Activated CD8-positive, alpha-beta memory T cell treated with anti-CD3 and anti-CD28 coated beads for 24 hours (primary cell): ENCODE data around the gene NOMO2.
"Not testable (repeated sequence)": the region's sequence is repeated elsewhere in the genome, so short reads cannot be mapped to it uniquely, and the experiment has no call there.

Experiments
- DNase-seq: peaks from one replicate; pipeline ENCODE4 v3.0.0-alpha.2; 2020

NOMO2 gene

DNA sequence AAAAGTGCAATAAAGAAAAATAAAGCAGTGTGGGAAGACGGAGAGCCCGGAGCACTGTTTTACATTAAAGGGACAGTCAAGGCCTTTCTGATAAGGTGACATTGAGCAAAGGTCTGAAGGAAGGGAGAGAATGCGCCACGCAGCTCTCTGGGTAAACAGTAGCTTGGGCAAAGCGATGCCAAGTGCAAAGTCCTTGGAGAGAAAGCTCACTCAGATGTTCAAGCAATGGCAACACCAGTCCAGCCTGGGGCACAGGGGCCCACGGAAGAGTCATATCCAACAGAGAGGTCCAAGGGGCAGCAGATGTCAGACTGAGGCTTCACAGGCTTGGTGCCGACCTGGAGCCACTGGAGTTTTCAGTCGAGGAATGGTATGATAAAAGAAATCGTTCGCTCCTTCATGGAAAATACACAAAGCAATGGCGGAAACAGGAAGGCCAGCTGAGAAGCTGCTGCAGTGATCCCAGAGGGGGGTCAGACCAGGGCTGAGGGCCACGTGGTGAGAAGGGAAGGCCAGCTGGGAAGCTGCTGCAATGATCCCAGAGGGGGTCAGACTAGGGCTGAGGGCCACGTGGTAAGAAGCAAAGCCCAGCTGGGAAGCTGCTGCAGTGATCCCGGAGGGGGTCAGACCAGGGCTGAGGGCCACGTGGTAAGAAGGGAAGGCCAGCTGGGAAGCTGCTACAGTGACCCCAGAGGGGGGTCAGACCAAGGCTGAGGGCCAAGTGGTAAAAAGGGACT is 40.3 kb downstream of the NOMO2 start:
- not testable (repeated sequence) for DNase-seq

DNA sequence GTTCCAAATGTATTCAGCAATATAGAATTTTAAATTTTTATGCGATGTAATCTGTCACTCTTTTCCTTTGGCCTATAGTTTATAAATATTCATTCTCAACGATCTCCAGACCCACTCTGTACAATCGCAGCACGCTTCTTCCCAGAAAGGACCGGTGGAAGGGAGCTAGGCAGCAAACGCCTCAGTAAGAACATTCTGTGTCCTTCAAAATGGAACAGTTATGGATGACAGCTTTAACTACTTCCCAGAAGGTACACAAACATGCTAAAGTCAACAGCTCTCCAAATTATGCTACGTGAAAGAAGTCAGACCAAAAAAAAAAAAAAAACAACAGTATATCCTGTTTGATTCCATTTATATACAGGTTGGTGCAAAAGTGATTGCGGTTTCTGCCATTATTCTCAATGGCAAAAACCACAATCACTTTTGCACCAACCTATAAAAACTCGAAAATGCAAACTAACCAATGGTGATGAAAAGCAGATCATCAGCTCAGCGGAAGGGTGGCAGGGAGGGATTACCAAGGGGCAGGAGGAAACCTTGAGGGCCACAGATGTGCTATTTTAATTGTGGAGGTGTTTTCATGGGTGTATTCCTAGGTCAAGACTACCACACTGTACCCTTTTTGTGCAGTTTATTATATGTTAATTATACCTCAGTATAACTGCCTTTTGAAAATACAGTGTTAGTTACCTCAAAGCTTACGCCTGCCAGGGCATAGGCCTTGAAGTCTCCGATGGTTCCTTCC is 43.2 kb downstream of the NOMO2 start:
- not testable (repeated sequence) for DNase-seq

DNA sequence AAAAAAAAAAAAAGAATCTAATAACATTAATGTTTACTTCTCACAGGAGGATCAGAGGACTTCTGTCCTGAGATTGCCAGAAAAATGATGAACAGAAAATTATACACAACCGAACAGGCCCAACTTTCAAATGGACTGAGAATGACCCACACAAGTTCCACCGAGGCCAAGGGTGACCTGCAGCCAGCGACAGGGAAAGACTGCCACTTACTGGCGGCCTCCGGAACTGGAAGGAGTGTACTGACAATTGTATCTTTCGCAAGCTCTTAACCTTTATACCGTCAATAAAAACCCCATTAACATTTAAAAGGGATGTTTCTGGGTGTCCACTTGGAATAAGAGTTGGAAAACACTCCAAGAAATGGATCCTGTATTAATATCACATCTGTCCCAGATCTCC is 63.5 kb downstream of the NOMO2 start:
- DNase-seq = not testable (repeated sequence)

DNA sequence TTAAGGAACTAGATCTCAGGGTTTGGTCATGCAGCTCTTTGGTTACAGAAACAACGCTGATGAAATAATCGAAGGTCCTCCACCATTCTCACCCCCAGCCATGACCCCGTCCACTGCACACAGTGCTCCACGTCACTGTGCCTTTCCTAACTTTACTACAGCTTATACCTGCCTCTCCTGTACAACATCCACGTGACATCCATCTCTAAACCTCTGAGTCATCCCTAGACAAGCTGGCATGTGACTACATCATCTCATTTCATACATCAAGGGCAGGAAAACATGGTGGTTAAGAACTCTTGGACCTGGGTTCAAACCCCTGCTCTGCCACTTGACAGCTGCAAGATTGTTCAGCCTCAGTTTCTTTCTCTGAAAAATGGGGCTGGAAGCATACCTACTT is 64.9 kb downstream of the NOMO2 start:
- not testable (repeated sequence) for DNase-seq

DNA sequence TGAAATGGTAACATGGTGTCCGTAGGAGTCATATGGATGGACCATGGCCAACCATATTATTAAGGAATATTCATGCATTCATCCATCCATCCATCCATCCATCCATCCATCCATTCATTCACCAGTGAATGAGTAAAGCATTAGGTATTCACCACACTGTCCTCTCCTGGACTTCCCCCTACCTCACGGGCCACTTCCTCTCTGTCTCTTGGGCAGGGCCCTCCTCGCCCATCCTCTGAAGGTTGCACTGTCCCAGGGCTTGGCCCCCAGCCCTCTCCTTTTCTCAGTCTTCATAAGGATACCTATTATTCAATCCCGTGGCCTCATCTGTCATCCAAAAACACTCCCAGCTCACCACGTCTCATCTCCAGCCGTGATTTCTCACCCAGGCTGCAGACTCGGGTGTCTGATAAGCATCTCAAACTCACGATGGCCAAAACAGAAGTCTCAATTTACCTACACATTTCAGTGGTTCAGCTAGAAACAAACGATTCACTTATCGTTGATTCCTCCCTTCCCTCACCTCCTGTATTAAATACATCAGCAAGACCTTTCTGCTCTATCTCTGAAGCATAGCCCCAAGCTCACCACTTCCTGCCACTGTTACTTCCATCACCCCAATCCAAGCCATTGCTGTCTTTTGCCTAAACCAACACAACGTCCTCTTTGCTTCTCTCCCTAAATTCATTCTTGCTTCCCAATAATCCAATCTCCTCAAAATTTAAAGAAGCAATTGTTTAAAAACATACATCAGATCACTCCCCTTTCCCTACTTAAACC is 69.6 kb downstream of the NOMO2 start:
- not testable (repeated sequence) for DNase-seq

DNA sequence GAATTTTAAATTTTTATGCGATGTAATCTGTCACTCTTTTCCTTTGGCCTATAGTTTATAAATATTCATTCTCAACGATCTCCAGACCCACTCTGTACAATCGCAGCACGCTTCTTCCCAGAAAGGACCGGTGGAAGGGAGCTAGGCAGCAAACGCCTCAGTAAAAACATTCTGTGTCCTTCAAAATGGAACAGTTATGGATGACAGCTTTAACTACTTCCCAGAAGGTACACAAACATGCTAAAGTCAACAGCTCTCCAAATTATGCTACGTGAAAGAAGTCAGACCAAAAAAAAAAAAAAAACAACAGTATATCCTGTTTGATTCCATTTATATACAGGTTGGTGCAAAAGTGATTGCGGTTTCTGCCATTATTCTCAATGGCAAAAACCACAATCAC is 125.9 kb downstream of the NOMO2 start:
- not testable (repeated sequence) for DNase-seq

DNA sequence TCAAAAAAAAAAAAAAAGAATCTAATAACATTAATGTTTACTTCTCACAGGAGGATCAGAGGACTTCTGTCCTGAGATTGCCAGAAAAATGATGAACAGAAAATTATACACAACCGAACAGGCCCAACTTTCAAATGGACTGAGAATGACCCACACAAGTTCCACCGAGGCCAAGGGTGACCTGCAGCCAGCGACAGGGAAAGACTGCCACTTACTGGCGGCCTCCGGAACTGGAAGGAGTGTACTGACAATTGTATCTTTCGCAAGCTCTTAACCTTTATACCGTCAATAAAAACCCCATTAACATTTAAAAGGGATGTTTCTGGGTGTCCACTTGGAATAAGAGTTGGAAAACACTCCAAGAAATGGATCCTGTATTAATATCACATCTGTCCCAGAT is 146.1 kb downstream of the NOMO2 start:
- not testable (repeated sequence) for DNase-seq

DNA sequence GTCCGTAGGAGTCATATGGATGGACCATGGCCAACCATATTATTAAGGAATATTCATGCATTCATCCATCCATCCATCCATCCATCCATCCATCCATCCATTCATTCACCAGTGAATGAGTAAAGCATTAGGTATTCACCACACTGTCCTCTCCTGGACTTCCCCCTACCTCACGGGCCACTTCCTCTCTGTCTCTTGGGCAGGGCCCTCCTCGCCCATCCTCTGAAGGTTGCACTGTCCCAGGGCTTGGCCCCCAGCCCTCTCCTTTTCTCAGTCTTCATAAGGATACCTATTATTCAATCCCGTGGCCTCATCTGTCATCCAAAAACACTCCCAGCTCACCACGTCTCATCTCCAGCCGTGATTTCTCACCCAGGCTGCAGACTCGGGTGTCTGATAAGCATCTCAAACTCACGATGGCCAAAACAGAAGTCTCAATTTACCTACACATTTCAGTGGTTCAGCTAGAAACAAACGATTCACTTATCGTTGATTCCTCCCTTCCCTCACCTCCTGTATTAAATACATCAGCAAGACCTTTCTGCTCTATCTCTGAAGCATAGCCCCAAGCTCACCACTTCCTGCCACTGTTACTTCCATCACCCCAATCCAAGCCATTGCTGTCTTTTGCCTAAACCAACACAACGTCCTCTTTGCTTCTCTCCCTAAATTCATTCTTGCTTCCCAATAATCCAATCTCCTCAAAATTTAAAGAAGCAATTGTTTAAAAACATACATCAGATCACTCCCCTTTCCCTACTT is 152.2 kb downstream of the NOMO2 start:
- DNase-seq = not testable (repeated sequence)

DNA sequence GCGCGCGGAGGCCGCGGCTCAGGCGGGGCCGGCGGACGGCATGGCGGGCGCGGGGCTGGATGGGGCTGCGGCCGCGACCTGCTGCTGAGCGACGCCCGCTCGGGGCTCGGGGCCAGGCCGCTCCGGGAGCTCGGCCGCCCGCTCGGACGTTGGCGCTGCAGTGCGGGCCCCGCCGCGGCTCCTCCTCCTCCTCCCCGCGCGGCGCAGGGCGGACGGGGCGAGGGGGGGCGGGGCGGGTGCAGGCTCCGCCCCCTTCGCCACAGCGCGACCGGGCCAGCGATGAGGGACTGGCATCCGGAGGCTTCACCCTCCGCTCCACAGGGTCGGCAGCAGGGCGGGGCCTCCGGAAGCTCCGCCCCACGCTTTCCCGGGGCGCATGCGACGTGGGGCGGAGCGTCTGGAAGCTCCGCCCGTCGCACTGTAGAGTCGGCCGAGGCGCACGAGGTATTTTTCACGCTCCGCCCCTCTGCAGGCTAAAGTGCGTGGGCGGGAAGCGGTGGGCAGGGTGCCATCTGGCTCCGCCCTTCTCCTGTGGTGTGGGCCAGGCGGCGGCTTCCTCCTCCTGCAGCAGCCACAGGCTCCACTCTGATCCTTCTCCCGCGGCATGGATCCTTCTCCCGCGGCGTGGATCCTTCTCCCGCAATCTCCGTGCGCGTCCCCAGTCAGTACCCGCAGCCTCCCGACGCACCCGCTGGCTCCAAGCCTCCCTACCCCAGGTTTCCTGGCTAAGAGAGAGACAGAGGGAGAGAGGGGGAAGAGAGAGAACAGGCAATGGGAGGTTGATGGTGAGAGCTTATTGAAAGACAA is 159.8 kb downstream of the NOMO2 start:
- not testable (repeated sequence) for DNase-seq

DNA sequence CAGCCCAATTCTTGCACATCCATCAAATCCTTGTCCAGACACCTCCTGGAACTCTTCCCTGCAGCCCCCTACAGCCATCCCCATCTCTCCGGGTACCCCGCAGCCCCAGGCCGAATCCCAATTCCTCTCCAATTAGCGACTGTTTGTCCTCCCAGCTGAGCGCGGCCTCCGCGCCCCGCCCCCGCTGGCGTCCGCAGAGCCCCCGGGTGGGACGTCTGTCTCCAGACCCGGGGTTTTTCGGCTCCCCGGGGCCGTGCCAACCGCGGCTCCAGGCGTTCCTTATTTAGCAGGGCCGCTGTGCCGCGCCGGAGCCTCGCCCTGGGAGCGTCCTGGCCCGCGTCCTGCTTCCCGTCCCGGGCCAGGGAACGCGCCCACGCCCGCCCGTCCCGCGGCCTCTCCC is 160.7 kb downstream of the NOMO2 start:
- DNase-seq = peak; percentile 64

DNA sequence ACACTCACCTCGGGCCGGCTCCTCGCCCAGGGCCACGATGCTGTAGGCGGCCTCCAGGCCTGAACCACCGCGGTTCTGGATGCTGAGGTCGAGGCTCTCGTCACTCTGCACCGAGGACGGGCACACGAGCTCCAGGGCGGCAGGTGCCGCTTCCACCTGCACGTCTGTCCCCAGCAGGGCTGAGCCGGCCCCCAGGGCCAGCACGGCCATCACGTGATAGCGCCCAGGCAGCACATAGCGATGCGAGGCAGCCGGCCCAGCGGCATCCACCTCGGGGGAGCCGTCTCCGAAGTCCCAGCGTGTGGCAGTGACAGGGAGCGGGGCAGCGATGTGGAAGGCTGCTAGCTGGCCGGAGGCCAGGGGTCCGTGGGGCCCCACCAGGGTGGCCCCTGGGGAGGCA is 167.5 kb downstream of the NOMO2 start:
- DNase-seq = not testable (repeated sequence)

DNA sequence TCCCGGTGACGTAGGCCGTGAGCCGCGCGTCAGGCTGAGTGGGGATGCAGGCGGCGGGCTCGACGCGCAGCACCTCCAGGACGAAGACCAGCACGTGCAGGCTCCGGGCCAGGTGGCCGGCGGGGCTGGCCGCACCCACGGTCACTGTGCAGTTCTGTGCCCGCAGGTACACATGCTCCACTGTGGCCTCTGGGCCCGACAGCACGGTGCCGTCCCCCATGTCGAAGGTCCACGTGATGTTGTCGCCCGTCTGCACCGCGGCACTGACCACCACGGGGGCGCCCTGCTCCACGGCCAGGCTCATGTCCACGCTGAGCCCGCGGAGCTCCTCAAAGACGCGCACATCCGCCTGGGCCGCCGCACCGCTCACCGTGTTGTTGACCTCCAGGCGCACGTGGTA is 174.1 kb downstream of the NOMO2 start:
- not testable (repeated sequence) for DNase-seq

DNA sequence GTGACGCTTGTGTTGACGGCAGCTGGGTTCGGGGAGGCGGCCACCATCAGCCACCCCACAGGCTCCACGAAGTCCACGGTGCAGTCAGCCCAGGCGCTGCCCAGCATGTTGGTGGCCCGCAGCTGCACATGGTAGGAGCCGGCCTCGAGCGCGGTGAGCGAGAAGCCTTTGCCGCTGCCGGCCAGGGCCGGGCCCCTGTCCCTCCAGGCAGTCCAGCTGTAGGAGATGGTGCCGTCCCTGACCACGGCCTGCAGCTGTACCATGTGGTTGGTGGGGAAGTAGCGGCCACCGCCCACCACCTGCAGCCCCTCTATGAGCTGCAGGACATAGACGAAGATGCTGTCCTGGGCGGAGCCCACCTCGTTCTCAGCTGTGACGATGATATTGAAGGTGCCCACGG is 175.4 kb downstream of the NOMO2 start:
- not testable (repeated sequence) for DNase-seq

DNA sequence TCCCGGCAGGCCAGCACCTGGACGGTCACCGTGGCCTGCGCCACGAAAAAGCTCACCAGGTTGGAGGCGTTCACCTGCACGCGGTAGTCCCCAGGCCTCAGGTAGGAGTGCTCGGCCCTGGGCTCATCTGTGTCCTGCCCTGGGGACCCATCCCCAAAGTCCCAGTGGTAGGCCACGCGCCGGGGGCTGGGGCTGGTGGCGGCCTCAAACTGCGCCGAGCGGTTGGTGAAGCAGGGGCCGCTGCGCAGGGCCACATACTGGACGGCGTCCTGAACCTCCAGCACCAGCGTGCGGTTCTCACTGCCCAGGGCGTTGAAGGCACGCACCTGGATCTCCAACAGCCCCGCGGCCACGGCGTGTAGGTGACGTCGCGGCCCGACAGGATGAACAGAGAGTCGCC is 176.6 kb downstream of the NOMO2 start:
- not testable (repeated sequence) for DNase-seq

DNA sequence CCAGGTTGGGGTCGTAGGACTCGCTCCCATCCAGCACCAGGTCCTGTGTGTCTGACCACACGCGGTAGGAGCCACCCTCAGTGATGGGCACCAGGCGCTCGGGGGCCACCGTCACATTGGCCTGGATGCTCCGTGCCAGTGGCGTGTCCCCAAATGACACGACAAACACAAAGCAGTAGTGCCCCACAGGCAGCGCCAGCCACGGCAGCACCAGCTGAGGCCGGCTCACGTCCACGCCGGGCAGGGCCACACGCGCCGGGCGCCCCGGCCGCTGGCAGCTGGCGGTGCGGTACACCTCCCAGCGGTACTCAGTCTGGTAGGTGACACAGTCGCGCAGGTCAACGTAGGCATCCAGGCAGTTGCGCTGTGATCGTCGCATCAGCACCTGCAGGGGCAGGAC is 177.0 kb downstream of the NOMO2 start:
- DNase-seq = not testable (repeated sequence)

DNA sequence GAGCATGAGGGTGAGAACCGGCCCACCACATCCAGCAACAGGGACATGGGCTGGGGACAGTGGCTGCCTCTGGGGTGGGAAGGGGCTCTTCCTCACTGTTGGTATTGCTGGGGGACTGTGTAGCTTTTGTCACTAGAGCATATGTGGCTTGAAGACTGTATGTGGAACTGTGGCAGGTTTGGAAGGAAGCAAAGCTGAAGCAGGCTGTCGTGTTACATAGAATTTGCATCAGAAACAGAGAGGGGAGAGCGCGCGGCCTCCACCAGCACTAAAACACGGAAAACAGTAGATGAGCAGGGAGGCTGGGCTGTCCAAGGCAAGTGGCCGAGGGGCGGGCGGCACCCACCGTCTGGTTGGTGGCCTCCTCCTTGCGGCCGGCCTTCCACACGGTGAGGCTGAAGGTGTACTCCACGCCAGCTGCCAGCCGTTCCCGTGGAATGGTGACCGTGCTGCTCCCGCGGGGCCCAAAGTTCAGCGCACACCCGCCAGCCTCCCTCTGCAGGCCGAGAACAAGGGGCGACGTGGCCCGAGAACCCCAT is 177.7 kb downstream of the NOMO2 start:
- not testable (repeated sequence) for DNase-seq

DNA sequence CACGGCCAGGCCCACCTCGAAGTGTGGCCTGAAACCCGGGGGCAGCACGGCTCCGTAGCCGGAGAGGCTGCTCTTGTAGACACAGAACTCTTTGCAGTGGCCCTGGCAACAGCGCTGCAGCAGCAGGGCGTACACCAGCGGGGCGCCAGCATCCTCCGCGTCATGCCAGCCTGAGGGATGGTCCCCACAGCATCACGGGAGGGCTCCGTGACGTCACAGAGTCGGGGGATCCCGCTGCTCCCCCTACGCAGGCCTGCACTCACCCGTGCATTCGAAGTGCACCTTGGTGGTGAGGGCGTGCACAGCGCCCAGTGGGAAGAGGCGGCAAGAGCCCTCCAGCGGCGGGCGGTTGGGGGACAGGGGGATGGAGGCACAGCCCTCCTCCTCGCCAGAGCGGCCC is 179.2 kb downstream of the NOMO2 start:
- not testable (repeated sequence) for DNase-seq
